Measurements from ENCODE around the gene SAXO2.
"Not testable (repeated sequence)": the region's sequence is repeated elsewhere in the genome, so short reads cannot be mapped to it uniquely, and the experiment has no call there.

DNA sequence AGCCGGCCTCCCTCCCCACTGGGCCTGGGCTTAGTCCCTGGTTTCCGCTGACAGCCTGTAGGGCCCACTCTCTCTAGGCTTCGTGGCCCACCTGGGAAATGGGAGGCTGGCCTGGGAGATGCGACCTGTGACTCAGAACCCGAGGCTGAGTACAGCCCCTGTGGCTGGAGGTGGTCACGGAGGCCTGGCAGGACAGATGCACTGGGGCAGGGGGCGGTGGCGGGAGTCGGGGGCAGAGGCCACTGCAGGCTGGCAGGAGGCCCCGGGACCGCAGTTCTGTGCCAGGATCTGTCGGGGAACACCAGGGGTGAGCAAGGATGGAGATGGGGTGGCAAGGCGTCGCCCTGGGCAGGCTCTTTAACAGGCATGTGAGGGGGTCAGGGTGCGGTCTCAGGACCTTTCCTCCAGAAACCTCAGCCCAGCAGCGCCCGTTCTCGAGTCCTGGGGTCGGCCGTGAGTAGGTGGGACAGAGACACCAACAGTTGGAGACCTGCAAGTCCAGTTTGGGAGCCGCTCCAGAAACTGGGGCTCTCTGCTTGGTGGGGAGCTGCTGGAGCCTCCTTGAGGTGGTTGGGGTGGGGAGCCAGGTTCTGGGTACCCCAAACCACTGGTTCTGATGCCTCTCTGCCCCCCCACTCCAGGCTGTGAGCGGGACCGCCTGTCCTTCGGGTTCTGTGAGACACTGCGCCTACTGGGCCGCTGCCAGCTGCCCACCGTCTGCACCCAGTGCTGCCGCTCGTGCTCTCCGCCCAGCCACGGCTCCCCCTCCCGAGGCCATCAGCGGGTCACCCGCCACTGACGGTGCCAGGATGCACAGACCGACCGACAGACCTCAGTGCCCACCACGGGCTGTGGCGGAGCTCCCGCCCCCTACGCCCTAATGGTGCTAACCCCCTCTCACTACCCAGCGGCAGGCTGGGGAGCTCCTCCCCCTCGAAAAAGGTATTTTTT is 71.3 kb downstream of the SAXO2 start:
- TF ChIP-seq, protein P1, sequence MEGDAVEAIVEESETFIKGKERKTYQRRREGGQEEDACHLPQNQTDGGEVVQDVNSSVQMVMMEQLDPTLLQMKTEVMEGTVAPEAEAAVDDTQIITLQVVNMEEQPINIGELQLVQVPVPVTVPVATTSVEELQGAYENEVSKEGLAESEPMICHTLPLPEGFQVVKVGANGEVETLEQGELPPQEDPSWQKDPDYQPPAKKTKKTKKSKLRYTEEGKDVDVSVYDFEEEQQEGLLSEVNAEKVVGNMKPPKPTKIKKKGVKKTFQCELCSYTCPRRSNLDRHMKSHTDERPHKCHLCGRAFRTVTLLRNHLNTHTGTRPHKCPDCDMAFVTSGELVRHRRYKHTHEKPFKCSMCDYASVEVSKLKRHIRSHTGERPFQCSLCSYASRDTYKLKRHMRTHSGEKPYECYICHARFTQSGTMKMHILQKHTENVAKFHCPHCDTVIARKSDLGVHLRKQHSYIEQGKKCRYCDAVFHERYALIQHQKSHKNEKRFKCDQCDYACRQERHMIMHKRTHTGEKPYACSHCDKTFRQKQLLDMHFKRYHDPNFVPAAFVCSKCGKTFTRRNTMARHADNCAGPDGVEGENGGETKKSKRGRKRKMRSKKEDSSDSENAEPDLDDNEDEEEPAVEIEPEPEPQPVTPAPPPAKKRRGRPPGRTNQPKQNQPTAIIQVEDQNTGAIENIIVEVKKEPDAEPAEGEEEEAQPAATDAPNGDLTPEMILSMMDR (IDR thresholded peaks at IDR 0.05; ENCODE audit: control extremely low read depth in 1 of 3, insufficient read depth in 1 of 3, low read depth in 1 of 3, low read length in 3 of 3), result not testable (repeated sequence)
- TF ChIP-seq JUND (IDR thresholded peaks at IDR 0.05; ENCODE audit: low read length); POLR2A (IDR thresholded peaks at IDR 0.05; ENCODE audit: control extremely low read depth in 1 of 2, low read depth in 2 of 2, low read length in 2 of 2); POLR2AphosphoS5 (IDR thresholded peaks at IDR 0.05; ENCODE audit: low read depth, low read length); CBX5 (IDR thresholded peaks at IDR 0.05; ENCODE audit: low read depth, low read length); CREB1 (IDR thresholded peaks at IDR 0.05); TAF1 (IDR thresholded peaks at IDR 0.05; ENCODE audit: low read depth, low read length); TCF12 (IDR thresholded peaks at IDR 0.05; ENCODE audit: low read depth, low read length): not testable (repeated sequence)
- TF ChIP-seq, protein P2, sequence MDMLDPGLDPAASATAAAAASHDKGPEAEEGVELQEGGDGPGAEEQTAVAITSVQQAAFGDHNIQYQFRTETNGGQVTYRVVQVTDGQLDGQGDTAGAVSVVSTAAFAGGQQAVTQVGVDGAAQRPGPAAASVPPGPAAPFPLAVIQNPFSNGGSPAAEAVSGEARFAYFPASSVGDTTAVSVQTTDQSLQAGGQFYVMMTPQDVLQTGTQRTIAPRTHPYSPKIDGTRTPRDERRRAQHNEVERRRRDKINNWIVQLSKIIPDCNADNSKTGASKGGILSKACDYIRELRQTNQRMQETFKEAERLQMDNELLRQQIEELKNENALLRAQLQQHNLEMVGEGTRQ (IDR thresholded peaks at IDR 0.05; ENCODE audit: low read length), result not testable (repeated sequence)
